A549 (cell line): ENCODE data around the gene ANTXR1.

ENCODE experiments used
- SMC3 ChIP-seq: fragments of >200 bp; sonication (Bioruptor Twin); formaldehyde crosslinking; IDR thresholded peaks from 3 replicates; pipeline ENCODE4 v1.6.1; 2018; ENCODE audit warnings: inconsistent platforms
- TF ChIP-seq, protein P1 (sequence below): fragments of >200 bp; sonication (Bioruptor Twin); formaldehyde crosslinking; IDR thresholded peaks from 3 replicates; pipeline ENCODE4 v1.5.1; 2016

GRCh38 chr2:69143748-69144360 is 130.9 kb downstream of the ANTXR1 start:
- TF ChIP-seq, protein P1, sequence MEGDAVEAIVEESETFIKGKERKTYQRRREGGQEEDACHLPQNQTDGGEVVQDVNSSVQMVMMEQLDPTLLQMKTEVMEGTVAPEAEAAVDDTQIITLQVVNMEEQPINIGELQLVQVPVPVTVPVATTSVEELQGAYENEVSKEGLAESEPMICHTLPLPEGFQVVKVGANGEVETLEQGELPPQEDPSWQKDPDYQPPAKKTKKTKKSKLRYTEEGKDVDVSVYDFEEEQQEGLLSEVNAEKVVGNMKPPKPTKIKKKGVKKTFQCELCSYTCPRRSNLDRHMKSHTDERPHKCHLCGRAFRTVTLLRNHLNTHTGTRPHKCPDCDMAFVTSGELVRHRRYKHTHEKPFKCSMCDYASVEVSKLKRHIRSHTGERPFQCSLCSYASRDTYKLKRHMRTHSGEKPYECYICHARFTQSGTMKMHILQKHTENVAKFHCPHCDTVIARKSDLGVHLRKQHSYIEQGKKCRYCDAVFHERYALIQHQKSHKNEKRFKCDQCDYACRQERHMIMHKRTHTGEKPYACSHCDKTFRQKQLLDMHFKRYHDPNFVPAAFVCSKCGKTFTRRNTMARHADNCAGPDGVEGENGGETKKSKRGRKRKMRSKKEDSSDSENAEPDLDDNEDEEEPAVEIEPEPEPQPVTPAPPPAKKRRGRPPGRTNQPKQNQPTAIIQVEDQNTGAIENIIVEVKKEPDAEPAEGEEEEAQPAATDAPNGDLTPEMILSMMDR: no peak
- no peak for TF ChIP-seq SMC3
